Measurements from ENCODE around the gene ZSWIM3. TPM values are rescaled to one million over a fixed set of nuclear protein-coding genes. Genes with fewer than 3 reads are reported as not detected.

Gene ZSWIM3
- total RNA-seq, 4 donors from 2014 or later = 2.1 to 5.4 (median 4.0) TPM

DNA sequence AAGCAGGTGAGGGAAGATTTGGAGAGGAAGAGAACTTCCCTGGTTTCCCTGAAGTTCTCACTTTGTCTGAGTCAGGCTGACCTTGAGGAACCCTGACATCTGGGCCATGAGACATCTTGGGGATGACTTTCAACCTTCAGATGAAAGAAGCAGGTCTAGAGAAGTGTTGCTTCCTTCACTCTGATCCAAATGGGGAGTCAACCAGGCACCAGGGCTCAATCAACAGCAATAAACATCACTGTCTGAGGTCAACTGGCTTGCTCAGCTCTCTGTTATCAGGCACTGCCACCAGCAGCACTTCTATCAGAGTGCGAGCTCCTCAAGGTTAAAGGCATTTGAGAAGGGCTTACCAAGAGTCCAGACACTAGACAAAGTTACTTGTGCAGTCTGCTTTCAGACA is 6.5 kb upstream of the ZSWIM3 start:
- TF ChIP-seq POLR2AphosphoS5 (IDR thresholded peaks at IDR 0.05) = no peak
- no peak for TF ChIP-seq CTCF (IDR thresholded peaks at IDR 0.05)
- TF ChIP-seq POLR2A (IDR thresholded peaks at IDR 0.05; ENCODE audit: low read depth) = no peak
- no peak for TF ChIP-seq EP300 (IDR thresholded peaks at IDR 0.05)
- WGBS = 92% methylated on average over 1 of the region's 1 CpG
- H3K27me3 ChIP-seq = no peaks in the 10 kb centered on the region
- intact Hi-C loops (cut with DNase I) = no loop called here
- H3K4me1 ChIP-seq = peaks cover 15 to 33% (median 20%) of the 10 kb centered on the region in 4 donors
- no peak overlapping the region for H3K4me3 ChIP-seq
- peaks cover 19 to 75% (median 47%) of the 10 kb centered on the region in 4 donors for H3K36me3 ChIP-seq
- no peaks in the 10 kb centered on the region for H3K9me3 ChIP-seq
- no peak overlapping the region for H3K27ac ChIP-seq (replicated peaks in 1 of 4)
- DNase-seq (ENCODE audit: extremely low spot score) = no peak

DNA sequence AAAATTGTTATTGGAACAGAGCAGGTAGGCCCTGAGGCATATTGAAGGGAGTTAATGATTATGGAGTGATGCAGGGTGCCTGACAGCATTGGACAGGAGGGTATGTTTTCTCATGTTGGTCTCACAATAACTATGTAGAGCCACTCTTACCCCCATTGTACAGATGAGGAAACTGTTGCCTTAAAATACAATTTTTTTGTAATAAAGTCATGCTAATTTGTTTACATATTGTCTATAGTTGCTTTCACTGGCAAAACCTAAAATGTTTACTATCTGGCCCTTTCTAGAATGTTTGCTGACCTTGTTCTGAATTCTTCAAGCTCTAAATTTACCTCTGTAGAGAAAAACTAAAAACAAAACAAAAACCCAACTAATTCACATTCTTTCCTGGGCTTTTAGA is 5.9 kb upstream of the ZSWIM3 start:
- H3K4me1 ChIP-seq = peaks cover 21 to 38% (median 26%) of the 10 kb centered on the region in 4 donors
- H3K27ac ChIP-seq (replicated peaks in 1 of 4) = no peak overlapping the region
- no peaks in the 10 kb centered on the region for H3K27me3 ChIP-seq
- H3K36me3 ChIP-seq = peaks cover 14 to 69% (median 42%) of the 10 kb centered on the region in 4 donors
- H3K9me3 ChIP-seq = no peaks in the 10 kb centered on the region
- H3K4me3 ChIP-seq = no peak overlapping the region
- intact Hi-C loops (cut with DNase I) = no loop called here
- no peak for DNase-seq (ENCODE audit: extremely low spot score)
- TF ChIP-seq CTCF (IDR thresholded peaks at IDR 0.05) (no peak), POLR2AphosphoS5 (IDR thresholded peaks at IDR 0.05) (no peak), EP300 (IDR thresholded peaks at IDR 0.05) (no peak), POLR2A (IDR thresholded peaks at IDR 0.05; ENCODE audit: low read depth) (no peak)

DNA sequence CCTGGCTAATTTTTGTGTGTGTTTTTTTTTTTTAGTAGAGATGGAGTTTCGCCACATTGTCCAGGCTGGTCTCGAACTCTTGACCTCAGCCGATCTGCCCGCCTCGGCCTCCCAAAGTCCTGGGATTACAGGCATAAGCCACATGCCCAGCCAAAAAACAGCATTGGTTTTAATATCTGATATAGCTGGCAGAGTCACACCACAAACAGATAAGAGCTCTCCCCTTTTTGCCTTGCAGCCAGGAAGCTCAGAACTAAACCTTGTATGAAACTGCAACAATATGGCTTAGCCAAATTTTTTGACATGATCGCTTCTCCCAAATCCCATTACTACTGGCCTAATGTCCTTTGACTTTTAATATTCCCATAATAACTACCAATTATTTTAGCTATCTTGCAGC is 5.1 kb upstream of the ZSWIM3 start:
- WGBS = 94% methylated on average over 6 of the region's 6 CpGs
- intact Hi-C loops (cut with DNase I) = no loop called here
- Histone ChIP-seq H3K36me3 (peaks cover 6 to 61% (median 34%) of the 10 kb centered on the region in 4 donors), H3K4me1 (peaks cover 21 to 43% (median 28%) of the 10 kb centered on the region in 4 donors), H3K4me3 (no peak overlapping the region), H3K27ac (replicated peaks in 1 of 4) (no peak overlapping the region), H3K9me3 (no peaks in the 10 kb centered on the region), H3K27me3 (no peaks in the 10 kb centered on the region)
- no peak for DNase-seq (ENCODE audit: extremely low spot score)
- TF ChIP-seq POLR2AphosphoS5 (IDR thresholded peaks at IDR 0.05) = no peak
- TF ChIP-seq POLR2A (IDR thresholded peaks at IDR 0.05; ENCODE audit: low read depth) = no peak
- TF ChIP-seq CTCF (IDR thresholded peaks at IDR 0.05) = no peak
- TF ChIP-seq EP300 (IDR thresholded peaks at IDR 0.05) = no peak

GRCh38 chr20:45853484-45853883 is 3.9 kb upstream of the ZSWIM3 start:
- Histone ChIP-seq H3K4me1 (peaks cover 29 to 53% (median 38%) of the 10 kb centered on the region in 4 donors), H3K27me3 (no peaks in the 10 kb centered on the region), H3K36me3 (peaks cover 6 to 49% (median 23%) of the 10 kb centered on the region in 4 donors), H3K9me3 (no peaks in the 10 kb centered on the region), H3K4me3 (no peak overlapping the region), H3K27ac (replicated peaks in 1 of 4) (no peak overlapping the region)
- 75% methylated on average over 2 of the region's 2 CpGs for WGBS
- no peak for TF ChIP-seq POLR2A (IDR thresholded peaks at IDR 0.05; ENCODE audit: low read depth)
- no peak for TF ChIP-seq EP300 (IDR thresholded peaks at IDR 0.05)
- DNase-seq (ENCODE audit: extremely low spot score) = no peak
- intact Hi-C loops (cut with DNase I) = no loop called here

DNA sequence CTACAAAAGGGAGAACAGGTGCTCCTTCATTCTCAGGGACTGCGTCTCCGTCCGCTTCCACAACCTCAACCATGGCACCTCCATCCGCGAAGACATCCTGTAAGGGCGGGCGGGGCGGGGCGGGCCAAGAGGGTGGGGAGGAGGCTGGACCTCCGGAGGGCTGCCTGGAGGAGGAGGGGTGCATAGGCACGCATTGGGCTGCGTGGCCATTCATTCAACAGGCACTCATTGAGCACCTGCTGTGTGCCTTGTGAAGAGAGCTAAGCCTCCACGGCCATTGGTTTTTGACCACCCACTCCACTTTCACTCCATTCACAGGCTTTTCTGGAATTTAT is 435 bp downstream of the ZSWIM3 start:
- Histone ChIP-seq H3K27me3 (no peaks in the 10 kb centered on the region), H3K4me3 (peak overlapping the region; percentile 84 to 91 (median 90)), H3K36me3 (peaks cover 3 to 23% (median 12%) of the 10 kb centered on the region in 4 donors), H3K27ac (replicated peaks in 1 of 4) (peak overlapping the region; percentile 78 to 87 (median 80)), H3K9me3 (no peaks in the 10 kb centered on the region), H3K4me1 (peaks cover 29 to 61% (median 44%) of the 10 kb centered on the region in 4 donors)
- 13% methylated on average over 13 of the region's 13 CpGs for WGBS
- intact Hi-C loops (cut with DNase I) = no loop called here
- no peak for TF ChIP-seq EP300 (IDR thresholded peaks at IDR 0.05)
- no peak for TF ChIP-seq POLR2A (IDR thresholded peaks at IDR 0.05; ENCODE audit: low read depth)
- no peak for TF ChIP-seq POLR2AphosphoS5 (IDR thresholded peaks at IDR 0.05)
- no peak for TF ChIP-seq CTCF (IDR thresholded peaks at IDR 0.05)
- no peak for DNase-seq (ENCODE audit: extremely low spot score)

Data from esophagus muscularis mucosa (tissue), 4 donors.